H9 (cell line): ENCODE measurements around the gene CRISPLD2. TPM values are rescaled to one million over a fixed set of nuclear protein-coding genes. Genes with fewer than 3 reads are reported as not detected.

ENCODE experiments used
- DNase-seq: peaks from one replicate; pipeline ENCODE4 v3.0.0-alpha.2; 2017
- H2AFZ ChIP-seq: one replicate; pipeline ENCODE4 v1.6.1; 2013; ENCODE audit warnings: mild to moderate bottlenecking, low read length, control low read depth, moderate library complexity
- H2AK5ac ChIP-seq: 2 replicates; pipeline ENCODE4 v1.6.1; 2013; ENCODE audit warnings: low read length, control low read depth, mixed read lengths; ENCODE audit not compliant: insufficient read length
- H2BK120ac ChIP-seq: one replicate; pipeline ENCODE4 v1.6.1; 2013; ENCODE audit warnings: low read depth, mild to moderate bottlenecking, low read length, control low read depth, inconsistent platforms; ENCODE audit not compliant: poor library complexity, severe bottlenecking
- H2BK12ac ChIP-seq: 2 replicates; pipeline ENCODE4 v1.6.1; 2013; ENCODE audit warnings: low read length, control low read depth, mixed read lengths, low read depth; ENCODE audit not compliant: insufficient read length
- H2BK15ac ChIP-seq: 2 replicates; pipeline ENCODE4 v1.6.1; 2013; ENCODE audit warnings: low read depth, low read length, control low read depth
- H2BK20ac ChIP-seq: one replicate; pipeline ENCODE4 v1.6.1; 2013; ENCODE audit warnings: low read depth, mild to moderate bottlenecking, low read length, control low read depth, inconsistent platforms; ENCODE audit not compliant: poor library complexity, severe bottlenecking
- H2BK5ac ChIP-seq: 2 replicates; pipeline ENCODE4 v1.6.1; 2013; ENCODE audit warnings: low read length, control low read depth, mixed read lengths; ENCODE audit not compliant: insufficient read length
- H3K14ac ChIP-seq: 2 replicates; pipeline ENCODE4 v1.6.1; 2013; ENCODE audit warnings: low read length, control low read depth; ENCODE audit not compliant: insufficient read depth
- H3K18ac ChIP-seq: 2 replicates; pipeline ENCODE4 v1.6.1; 2013; ENCODE audit warnings: low read depth, mild to moderate bottlenecking, mixed read lengths, low read length, control low read depth; ENCODE audit not compliant: insufficient read length
- H3K23ac ChIP-seq: 2 replicates; pipeline ENCODE4 v1.6.1; 2013; ENCODE audit warnings: low read length, control low read depth, mixed read lengths, low read depth; ENCODE audit not compliant: insufficient read length
- H3K23me2 ChIP-seq: 2 replicates; pipeline ENCODE4 v1.6.1; 2013; ENCODE audit warnings: low read depth, mild to moderate bottlenecking, mixed read lengths, low read length, control low read depth; ENCODE audit not compliant: insufficient read length, poor library complexity, severe bottlenecking
- H3K27ac ChIP-seq: 2 replicates; pipeline ENCODE4 v1.5.1; 2013; ENCODE audit warnings: low read length, control low read depth, mixed read lengths, low read depth; ENCODE audit not compliant: insufficient read length
- H3K27me3 ChIP-seq: 2 replicates; pipeline ENCODE4 v1.6.1; 2013; ENCODE audit warnings: low read length, control low read depth, inconsistent platforms; ENCODE audit not compliant: insufficient read depth
- H3K4ac ChIP-seq: 2 replicates; pipeline ENCODE4 v1.6.1; 2013; ENCODE audit warnings: low read depth, mild to moderate bottlenecking, control low read depth, inconsistent platforms, low read length, moderate library complexity
- H3K4me1 ChIP-seq: 2 replicates; pipeline ENCODE4 v1.6.1; 2013; ENCODE audit warnings: low read length, control low read depth, inconsistent platforms; ENCODE audit not compliant: insufficient read depth
- H3K4me2 ChIP-seq: 2 replicates; pipeline ENCODE4 v1.6.1; 2013; ENCODE audit warnings: low read length, control low read depth, mixed read lengths; ENCODE audit not compliant: insufficient read length, insufficient read depth
- H3K56ac ChIP-seq: 2 replicates; pipeline ENCODE4 v1.6.1; 2013; ENCODE audit warnings: low read depth, mild to moderate bottlenecking, mixed read lengths, low read length, control low read depth; ENCODE audit not compliant: insufficient read length
- H3K79me1 ChIP-seq: 2 replicates; pipeline ENCODE4 v1.6.1; 2013; ENCODE audit warnings: low read depth, mild to moderate bottlenecking, moderate library complexity, low read length, control low read depth, inconsistent platforms; ENCODE audit not compliant: insufficient read depth, poor library complexity, severe bottlenecking
- H3K79me2 ChIP-seq: 2 replicates; pipeline ENCODE4 v1.6.1; 2013; ENCODE audit warnings: low read length, control low read depth, inconsistent platforms; ENCODE audit not compliant: insufficient read depth
- H3K9ac ChIP-seq: 2 replicates; pipeline ENCODE4 v1.6.1; 2013; ENCODE audit warnings: low read length, control low read depth, mixed read lengths; ENCODE audit not compliant: insufficient read length; ENCODE audit errors: extremely low read depth
- H3K9me3 ChIP-seq: one replicate; pipeline ENCODE4 v1.6.1; 2013; ENCODE audit warnings: low read depth, low read length, inconsistent platforms; ENCODE audit not compliant: control insufficient read depth
- H3T11ph ChIP-seq: one replicate; pipeline ENCODE4 v1.6.1; 2013; ENCODE audit warnings: mild to moderate bottlenecking, low read length, control low read depth, inconsistent platforms
- H4K20me1 ChIP-seq: one replicate; pipeline ENCODE4 v1.6.1; 2013; ENCODE audit not compliant: control insufficient read depth, insufficient read length, insufficient read depth
- H4K5ac ChIP-seq: 2 replicates; pipeline ENCODE4 v1.6.1; 2013; ENCODE audit warnings: low read depth, mild to moderate bottlenecking, mixed read lengths, low read length, control low read depth; ENCODE audit not compliant: insufficient read length
- H4K8ac ChIP-seq: replicated peaks from 2 replicates; pipeline ENCODE4 v1.6.1; 2013; ENCODE audit warnings: low read length, control low read depth, mixed read lengths, low read depth; ENCODE audit not compliant: insufficient read length
- H4K91ac ChIP-seq: 2 replicates; pipeline ENCODE4 v1.6.1; 2013; ENCODE audit warnings: low read depth, mild to moderate bottlenecking, moderate library complexity, mixed read lengths, low read length, control low read depth; ENCODE audit not compliant: insufficient read length
- H3K27ac Mint-ChIP-seq, 3 experiments: 2 replicates in 2 of 3; 3 replicates in 1 of 3; pipeline ENCODE4 v1.8.0; 2020 to 2021; ENCODE audit warnings: mixed read lengths in 3 of 3, mild to moderate bottlenecking in 1 of 3, moderate library complexity in 1 of 3
- H3K27me3 Mint-ChIP-seq: 2 replicates; pipeline ENCODE4 v1.8.0; 2021; ENCODE audit warnings: low read depth, mild to moderate bottlenecking, moderate library complexity, mixed read lengths
- H3K36me3 Mint-ChIP-seq, 3 experiments: 2 replicates in 2 of 3; 3 replicates in 1 of 3; pipeline ENCODE4 v1.8.0; 2020 to 2021; ENCODE audit warnings: low read depth in 3 of 3, mixed read lengths in 3 of 3; ENCODE audit not compliant: insufficient read depth in 1 of 3
- H3K4me1 Mint-ChIP-seq, 2 experiments: 2 replicates each; pipeline ENCODE4 v1.8.0; 2020; ENCODE audit warnings: mixed read lengths in 2 of 2
- H3K4me3 Mint-ChIP-seq, 2 experiments: 2 replicates in 1 of 2; 3 replicates in 1 of 2; pipeline ENCODE4 v1.8.0; 2020 to 2021; ENCODE audit warnings: mild to moderate bottlenecking in 2 of 2, mixed read lengths in 2 of 2, moderate library complexity in 1 of 2
- H3K9me3 Mint-ChIP-seq, 2 experiments: 2 replicates in 1 of 2; 3 replicates in 1 of 2; pipeline ENCODE4 v1.8.0; 2020; ENCODE audit warnings: mild to moderate bottlenecking in 2 of 2, mixed read lengths in 2 of 2, moderate library complexity in 1 of 2
- CTCF ChIP-seq: fragments of 200-600 bp; sonication (generic); conservative IDR thresholded peaks from 3 replicates; pipeline ENCODE4 v1.8.0; 2021; ENCODE audit warnings: antibody characterized with exemption, mild to moderate bottlenecking
- WGBS: extraction: QIAGEN DNeasy Blood & Tissue Kit; methylation state at CpG from one replicate; pipeline ENCODE4 v1.1.7; 2013; ENCODE audit warnings: missing lambda C conversion rate, low lambda C conversion rate, mixed read lengths; ENCODE audit not compliant: insufficient read length; ENCODE audit errors: extremely low coverage; 5-methylcytosine and 5-hydroxymethylcytosine counted together
- total RNA-seq: library from RNA; stranded (reverse); gene quantifications from 2 replicates; pipeline ENCODE4 v1.2.1, GENCODE V29; 2021

CRISPLD2 gene
- total RNA-seq, 1 experiment from 2014 or later: 2.3 TPM

GRCh38 chr16:84794626-84795025, 25.2 kb upstream of the CRISPLD2 start:
- Mint-ChIP-seq H3K4me3 (no peak overlapping the region), H3K36me3 (no peaks in the 10 kb centered on the region), H3K9me3 (no peaks in the 10 kb centered on the region), H3K27me3 (no peaks in the 10 kb centered on the region), H3K27ac (no peak overlapping the region), H3K4me1 (0 out of 4 replicates have a peak, but pooled peaks cover 0 to 4% of the 10 kb centered on the region in 2 experiments)
- TF ChIP-seq CTCF: no peak
- Histone ChIP-seq H2AFZ (no peak overlapping the region), H3K23me2 (no peaks in the 10 kb centered on the region), H3K56ac (no peak overlapping the region), H3K4me2 (no peak overlapping the region), H3K9ac (no peak overlapping the region), H2BK120ac (no peak overlapping the region), H2BK12ac (no peak overlapping the region), H3K9me3 (no peaks in the 10 kb centered on the region), H4K91ac (no peak overlapping the region), H4K20me1 (no peaks in the 10 kb centered on the region), H2AK5ac (no peak overlapping the region), H2BK5ac (no peak overlapping the region), H3T11ph (no peak overlapping the region), H3K14ac (no peak overlapping the region), H3K18ac (no peak overlapping the region), H3K27me3 (no peaks in the 10 kb centered on the region), H4K8ac (no peak overlapping the region), H3K27ac (no peak overlapping the region), H2BK15ac (no peak overlapping the region), H3K4ac (no peak overlapping the region), H4K5ac (no peak overlapping the region), H3K79me2 (no peaks in the 10 kb centered on the region), H3K79me1 (no peaks in the 10 kb centered on the region), H2BK20ac (no peak overlapping the region), H3K4me1 (no peaks in the 10 kb centered on the region), H3K23ac (no peak overlapping the region)
- no CpG with 5 or more reads among the region's 19 CpGs for WGBS
- DNase-seq: no peak
